HG03432 (cell line): ENCODE data around the gene FEM1A.
"Not testable (repeated sequence)": the region's sequence is repeated elsewhere in the genome, so short reads cannot be mapped to it uniquely, and the experiment has no call there.

Experiments used
- ATAC-seq: cut with Tn5 transposase; IDR thresholded peaks from one replicate; pipeline ENCODE4 v1.9.1; 2021; ENCODE audit warnings: mild to moderate bottlenecking, moderate library complexity; ENCODE audit not compliant: unreplicated experiment

FEM1A gene

DNA sequence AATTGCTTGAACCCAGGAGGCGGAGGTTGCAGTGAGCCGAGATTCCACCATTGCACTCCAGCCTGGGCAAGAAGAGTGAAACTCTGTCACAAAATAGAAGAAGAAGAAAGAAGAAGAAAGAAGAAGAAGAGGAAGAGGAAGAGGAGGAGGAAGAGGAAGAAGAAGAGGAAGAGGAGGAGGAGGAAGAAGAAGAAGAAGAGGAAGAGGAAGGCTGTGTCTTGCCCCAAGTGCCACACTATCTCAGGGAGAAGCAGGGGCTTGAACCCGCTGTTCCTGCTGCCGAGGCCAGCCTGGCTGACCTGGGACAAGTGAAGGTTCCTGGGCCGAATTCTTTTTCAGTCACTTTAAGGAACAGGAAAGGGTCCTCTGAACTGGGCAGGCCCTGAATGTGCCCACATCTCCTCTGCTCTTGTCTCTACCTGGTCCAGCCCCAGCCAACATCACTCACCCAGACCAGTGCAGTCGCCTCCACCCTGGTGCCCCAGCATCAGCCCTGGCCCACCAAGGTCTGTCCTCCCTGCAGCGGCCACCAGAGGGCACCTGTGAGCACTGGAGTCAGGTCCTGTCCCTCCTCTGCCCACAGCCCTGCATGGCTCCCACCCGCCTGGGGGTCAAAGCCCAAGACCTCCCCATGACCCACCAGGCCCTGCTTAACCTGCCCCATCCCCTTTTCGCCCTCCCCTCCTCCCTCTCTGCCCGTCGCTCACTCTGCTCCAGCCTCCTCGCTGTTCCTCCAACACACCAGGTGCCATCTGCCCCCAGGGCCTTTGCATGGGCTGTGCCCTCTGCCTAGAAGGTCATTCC lies 20.0 kb downstream of the FEM1A start:
- no peak for ATAC-seq

DNA sequence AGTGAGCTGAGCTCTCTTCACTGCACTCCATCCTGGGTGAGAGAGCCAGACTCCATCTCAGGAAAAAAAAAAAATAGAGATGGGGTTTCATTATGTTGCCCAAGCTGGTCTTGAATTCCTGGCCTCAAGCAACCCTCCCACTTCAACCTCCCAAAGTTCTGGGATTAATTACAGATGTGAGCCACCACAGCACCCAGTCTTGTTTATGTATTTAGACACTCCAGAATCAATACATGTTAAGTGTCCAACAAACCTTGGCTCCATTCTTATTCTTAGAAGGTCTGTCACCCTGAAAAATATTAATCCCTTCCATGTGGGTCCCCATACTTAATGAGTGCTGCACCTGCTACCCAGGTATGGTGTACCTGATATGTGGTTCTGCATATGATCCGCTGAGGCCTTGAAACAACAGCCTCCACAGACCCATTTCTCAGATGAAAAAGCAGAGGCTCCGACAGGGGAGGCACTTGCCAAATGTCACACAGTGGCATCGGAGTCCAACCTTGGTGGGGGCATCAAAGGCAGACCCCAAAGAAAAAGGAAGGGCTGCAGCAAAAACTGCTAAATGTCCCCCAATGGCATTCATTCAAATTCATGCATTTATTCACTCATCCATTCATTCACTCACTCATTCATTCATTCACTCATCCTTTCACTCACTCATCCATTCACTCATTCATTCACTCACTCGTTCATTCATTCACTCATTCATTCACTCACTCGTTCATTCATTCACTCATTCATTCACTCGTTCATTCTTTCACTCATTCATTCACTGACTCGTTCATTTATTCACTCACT lies 23.3 kb downstream of the FEM1A start:
- no peak for ATAC-seq

DNA sequence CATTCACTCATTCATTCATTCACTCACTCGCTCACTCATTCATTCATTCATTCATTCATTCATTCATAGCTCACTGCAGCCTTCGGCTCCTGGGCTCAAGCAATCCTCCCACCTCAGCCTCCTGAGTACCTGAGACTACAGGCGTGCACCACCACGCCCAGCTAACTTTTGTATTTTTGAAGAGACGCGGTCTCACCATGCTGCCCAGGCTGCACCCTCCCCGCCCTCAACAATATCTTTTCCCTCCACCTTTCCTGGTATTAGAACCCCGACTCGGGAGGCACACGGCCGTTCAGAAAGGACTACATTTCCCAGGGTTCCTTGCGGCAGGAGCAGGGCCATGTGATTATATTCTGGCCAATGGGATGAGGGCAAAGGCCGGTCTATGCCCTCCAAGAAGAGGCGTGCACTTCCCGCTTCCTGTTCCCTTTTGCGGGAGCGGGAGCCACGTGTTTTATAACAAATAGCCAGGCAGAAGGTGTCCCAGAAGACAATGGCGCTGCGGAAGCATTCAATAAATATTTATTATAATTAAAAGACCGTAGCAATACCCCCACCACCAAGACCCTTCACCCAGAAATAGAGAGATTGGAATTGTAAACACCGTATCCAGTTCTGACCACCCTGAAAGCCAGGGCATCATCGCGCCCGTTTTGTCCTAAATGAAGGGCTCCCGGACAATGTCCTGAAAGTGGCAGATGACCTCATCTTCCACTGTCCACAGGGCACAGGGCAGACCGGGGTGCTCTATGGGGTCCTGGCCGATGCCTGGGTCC lies 24.1 kb downstream of the FEM1A start:
- no peak for ATAC-seq

DNA sequence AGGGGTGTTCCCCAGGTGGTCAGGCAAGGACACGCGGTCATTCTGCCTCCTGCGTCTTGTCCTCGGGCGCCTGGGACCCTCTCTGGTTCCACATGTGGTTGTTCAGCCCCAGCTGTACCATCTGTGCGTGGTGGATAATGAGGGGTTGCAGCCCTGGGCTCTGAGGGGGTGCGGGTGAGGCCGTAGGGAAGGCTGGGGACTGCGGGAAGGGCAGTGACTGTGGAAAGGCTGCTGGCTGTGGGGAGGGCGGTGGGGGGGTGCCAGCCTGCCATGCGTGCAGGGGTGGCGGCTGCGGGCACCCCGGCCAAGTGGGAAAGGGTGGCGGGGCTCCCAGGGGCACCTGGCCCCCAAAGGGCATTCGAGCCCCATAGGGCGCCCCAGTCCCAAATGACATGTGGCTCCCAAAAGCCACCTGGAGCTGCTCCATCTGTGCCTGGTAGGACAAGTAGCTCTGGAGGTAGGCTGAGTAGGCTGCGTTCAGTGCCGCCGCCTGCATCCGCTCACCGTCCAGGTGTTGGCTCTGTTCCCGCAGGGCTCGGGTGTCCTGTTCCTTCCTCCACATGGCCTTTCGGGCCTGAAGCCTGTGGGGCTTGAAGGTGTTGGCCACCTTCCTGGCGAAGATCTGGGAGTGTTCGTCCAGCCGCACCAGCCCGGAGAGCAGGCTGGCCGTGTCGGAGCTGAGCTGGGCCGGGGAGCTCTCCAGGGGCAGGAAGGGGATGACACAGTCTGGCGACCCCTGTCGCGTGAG lies 24.8 kb downstream of the FEM1A start:
- ATAC-seq, result no peak

DNA sequence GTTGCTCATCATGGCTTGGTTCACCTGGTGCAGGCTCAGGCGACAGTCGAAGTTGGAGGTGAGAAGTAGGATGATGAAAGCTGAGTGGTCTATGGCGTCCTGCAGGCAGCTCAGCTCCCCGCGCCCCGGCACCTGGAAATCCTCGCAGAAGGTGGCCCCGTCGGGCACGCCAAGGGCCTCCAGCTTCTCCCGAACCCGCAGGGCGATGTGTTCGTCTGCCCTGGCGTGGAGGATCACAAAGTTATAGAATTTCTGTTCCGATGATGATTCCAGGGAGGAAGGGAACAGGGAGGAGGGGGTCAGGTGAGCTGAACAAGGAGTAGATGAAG lies 25.4 kb downstream of the FEM1A start:
- ATAC-seq, result no peak

DNA sequence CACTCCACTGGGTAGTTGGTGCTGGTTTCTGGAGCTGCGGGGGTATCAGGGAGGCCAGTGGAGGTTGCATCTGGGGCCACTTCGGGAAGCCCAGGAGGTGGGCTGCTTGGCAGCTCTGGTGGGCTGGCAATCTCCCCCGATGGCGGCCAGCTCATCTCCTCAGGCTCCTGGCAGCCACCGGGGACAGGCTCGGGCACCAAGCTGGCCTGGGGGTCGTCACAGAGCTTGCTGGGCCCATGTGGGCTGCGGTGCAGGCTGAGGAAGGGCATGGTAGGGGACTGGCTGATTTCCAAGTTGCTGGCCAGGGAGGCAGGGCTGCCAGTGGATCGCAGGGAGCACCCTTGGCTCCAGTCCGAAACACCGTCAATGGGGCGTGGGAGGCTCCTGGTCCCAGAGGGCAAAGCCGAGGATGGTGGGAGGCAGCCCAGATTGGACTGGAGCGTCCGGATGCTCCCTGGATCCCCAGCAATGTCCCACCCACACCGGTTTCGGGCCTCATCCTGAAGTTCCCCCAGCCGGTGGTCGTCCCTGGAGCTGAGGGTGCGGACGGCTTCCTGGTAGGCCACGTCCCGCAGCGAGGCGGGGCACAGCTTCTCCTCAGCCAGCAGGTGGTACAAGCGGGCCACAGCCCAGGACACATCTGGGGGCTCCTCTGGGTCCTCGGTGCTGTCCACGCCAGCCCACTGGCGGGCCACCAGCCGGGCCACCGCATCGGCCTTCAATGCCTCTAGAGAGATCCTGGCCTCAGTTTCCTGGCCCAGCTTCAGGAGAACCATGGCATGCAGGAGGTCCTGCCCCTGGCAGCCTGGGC lies 26.1 kb downstream of the FEM1A start:
- ATAC-seq, result no peak

DNA sequence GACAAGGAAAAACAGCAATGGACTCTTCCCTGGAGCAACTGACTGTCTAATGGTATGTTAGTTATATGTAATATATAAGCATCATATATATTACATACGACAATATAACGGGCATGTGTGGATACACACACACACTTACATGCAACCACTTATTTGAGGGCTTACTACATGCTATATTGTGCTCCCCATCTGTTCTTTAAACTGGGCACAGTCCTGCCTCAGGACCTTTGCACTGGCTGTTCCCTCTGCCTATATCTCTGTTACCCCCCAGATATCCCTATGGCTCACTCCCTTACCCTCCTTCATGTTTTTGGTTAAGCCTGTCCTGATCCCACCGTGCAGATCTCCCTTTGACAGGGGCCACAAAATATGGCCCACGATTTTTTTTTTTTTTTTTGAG lies 29.7 kb downstream of the FEM1A start:
- ATAC-seq, result no peak

DNA sequence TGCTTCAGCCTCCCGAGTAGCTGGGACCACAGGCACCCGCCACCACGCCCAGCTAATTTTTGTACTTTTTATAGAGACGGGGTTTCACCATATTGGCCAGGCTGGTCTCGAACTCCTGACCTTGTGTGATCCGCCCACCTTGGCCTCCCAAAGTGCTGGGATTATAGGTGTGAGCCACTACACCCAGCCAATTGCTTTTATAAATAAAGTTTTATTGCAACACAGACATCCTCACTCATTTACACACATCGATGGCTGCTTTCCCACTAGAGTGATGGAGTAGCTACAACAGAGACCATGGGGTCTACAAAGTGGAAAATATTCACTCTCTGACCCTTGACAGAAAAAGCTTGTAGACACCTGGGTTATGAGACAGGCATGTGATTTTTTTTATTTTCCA lies 30.8 kb downstream of the FEM1A start:
- ATAC-seq, result not testable (repeated sequence)

DNA sequence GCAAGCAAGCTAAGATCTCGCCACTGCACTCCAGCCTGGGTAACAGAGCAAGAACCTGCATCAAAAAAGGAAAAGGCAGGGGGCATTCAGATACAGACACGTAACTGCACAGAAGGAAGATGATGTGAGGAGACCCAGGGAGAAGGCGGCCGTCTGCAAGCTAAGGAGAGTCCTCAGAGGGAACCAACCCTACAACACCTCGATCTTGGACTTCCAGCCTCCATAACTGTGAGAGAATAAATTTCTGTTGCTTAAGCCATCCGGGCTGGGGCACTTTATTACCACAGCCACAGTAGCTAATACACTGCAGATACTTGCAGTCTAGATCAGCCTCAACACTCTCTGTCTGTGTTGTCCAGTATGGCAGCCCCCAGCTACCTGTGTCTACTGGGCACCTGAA lies 32.0 kb downstream of the FEM1A start:
- no peak for ATAC-seq

DNA sequence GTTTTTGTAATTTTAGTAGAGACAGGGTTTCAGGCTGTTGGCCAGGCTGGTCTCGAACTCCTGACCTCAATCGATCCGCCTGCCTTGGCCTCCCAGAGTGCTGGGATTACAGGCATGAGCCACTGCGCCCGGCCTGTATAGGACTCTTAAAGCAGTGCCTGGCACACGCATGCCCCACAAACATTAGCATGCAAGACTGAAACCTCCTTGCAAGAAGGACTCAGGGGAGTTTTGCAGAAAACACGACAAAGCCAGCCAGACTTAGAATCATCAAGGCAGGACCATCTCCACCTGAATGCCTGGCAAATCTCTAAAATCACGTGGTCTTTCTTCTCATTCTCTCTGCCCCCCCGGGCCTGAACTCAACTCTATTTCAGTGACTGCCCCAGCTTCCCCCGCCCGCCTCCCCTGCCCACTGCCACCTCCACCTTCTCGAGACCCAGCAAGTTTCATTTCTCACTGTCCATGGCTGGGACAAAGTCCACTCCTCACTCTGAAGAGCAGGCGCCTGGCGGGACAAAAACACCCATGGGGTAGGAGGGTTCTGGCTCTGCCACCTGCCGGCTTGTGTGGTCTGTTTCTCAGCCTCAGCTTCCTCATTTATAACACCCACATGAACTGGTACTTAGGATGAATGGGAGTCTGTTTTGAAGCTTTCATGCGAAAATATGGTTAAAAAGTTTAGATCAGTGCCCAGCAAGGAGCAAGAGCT lies 37.6 kb downstream of the FEM1A start:
- ATAC-seq, result no peak

DNA sequence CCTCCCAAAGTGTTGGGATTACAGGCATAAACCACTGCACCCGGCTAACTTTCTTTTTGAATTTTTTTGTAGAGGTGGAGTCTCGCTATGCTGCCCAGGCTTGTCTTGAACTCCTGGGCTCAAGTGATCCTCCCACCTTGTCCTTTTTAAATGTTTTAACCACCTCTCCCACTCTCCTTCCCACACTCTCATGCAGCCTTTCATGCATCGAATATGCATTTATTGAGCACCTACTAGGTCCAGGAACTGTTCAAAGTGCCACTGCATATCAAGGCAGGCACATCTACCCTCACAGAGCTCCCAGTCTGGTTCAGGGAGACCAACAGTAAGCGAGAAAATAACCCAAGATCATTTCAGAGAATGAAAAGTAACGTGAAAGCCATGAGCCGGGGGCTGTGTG lies 38.8 kb downstream of the FEM1A start:
- ATAC-seq, result no peak

DNA sequence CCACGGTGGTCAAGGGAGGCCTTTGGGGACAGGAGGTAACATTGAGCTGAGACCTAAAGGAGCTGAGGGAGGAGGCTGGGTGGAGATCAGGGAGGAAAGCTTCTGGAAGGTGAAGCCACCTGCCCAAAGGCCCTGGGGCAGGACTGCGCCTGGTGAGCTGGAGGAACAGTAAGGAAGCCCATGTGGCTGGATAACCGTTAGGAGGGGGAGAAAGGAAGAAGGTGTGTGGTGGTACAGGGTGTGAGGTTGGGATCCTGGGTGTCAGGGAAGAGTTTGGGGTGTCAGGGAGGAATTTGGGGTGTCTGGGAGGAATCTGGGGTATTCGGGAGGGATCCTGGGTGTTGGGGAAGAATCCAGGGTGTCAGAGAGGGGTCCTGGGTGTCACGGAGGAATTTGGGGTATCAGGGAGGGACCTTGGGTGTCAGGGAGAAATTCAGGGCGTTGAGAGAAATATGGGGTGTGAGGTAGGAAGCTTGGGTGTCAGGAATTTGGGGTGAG lies 39.3 kb downstream of the FEM1A start:
- no peak for ATAC-seq

DNA sequence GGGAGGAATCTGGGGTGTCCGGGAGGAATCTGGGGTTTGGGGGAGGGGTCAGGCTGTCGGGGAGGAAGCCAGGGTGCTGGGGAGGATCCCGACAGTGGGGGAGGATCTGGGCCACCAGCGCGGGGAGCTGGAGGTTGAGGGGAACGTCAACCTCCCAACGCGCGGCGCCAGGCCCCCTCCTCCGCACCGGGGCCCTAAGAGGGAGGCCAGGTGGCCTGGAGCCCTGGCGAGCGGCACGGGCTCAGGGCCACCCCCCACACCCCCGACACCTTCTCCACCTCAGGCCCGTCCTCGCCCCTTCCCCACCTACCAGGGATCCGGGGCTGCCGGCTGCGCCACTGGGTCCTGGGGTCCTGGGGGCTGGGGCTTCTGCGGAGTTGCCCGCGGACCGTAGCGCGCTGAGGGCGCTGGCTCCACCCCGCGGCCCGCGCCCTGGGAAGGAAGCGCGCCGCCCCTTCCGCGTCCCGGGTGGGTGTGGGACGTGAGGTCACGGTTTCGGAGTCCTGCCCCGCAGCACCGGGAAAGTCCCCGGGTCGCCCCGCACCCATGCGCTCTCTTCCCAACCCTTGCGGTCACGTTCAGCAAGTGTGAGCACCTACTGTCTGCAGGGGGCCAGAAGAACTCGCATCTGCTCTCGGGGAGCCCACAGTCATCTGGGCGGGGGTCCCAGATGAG lies 39.9 kb downstream of the FEM1A start, which contains the start of gene TICAM1:
Gene TICAM1, minus strand, starts transcription at position 409 of the 675 bp plus-strand sequence. CDS start 13,335 bp downstream, outside the sequence.
- peak; percentile 68 for ATAC-seq

DNA sequence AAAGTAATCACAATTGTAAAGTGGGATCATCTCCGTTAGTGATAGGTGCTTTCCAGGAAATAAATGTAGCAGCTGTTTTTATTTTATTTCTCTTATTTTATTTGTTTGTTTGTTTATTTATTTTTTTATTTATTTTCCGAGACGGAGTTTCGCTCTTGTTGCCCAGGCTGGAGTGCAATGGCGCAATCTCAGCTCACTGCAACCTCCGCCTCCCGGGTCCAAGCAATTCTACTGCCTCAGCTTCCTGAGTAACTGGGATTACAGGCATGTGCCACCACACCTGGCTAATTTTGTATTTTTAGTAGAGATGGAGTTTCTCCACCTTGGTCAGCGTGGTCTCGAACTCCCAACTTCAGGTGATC lies 40.4 kb downstream of the FEM1A start:
- ATAC-seq, result not testable (repeated sequence)

DNA sequence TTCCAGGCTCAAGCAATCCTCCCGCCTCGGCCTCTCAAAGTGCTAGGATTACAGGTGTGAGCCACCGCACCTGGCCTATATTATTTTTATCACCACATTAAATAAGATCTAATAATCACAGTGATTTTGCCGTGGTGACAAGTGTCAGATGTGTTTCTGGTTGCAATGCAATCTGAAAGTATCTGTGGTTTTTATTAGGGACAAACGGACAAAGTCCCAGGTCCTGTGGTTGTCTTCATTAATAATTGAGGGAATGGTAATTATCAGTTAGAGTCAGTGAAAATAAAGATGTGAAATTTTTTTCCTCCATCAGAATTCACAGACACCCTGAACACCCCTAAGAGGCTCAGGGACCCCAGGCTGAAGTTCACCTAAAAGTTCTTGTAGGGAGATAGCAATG lies 41.2 kb downstream of the FEM1A start:
- ATAC-seq, result no peak

DNA sequence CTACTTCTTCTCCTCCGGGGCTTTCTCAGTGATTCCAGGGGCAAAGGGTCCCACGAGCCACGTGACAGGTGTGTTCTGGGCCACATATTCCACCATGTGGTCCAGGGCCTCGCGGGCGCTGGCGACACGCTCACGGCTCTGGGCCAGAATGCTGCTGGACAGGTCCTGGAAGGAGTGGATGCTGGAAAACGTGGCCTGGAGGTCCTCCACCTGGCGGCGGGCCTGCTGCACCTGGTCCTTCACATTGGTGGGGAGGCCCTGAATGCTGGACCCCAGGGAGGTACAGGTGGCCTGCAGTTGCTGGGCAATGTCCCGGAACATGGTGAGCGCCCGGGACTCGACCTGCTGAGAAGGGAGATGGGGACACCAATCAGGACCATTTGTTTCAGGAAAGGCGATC lies 47.7 kb downstream of the FEM1A start:
- no peak for ATAC-seq

DNA sequence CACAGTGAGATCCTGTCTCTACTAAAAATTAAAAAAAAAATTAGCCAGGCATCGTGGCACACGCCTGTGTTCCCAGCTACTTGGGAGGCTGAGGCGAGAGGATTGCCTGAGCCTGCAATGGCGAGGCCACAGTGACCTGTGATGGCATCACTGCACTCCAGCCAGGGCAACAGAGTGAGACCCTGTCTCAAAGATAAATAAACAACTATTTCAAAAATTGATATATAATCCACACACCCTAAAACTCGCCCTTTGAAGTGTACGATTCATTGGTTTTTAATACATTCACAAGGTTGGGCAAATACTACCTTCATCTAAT lies 52.1 kb downstream of the FEM1A start:
- ATAC-seq, result no peak

DNA sequence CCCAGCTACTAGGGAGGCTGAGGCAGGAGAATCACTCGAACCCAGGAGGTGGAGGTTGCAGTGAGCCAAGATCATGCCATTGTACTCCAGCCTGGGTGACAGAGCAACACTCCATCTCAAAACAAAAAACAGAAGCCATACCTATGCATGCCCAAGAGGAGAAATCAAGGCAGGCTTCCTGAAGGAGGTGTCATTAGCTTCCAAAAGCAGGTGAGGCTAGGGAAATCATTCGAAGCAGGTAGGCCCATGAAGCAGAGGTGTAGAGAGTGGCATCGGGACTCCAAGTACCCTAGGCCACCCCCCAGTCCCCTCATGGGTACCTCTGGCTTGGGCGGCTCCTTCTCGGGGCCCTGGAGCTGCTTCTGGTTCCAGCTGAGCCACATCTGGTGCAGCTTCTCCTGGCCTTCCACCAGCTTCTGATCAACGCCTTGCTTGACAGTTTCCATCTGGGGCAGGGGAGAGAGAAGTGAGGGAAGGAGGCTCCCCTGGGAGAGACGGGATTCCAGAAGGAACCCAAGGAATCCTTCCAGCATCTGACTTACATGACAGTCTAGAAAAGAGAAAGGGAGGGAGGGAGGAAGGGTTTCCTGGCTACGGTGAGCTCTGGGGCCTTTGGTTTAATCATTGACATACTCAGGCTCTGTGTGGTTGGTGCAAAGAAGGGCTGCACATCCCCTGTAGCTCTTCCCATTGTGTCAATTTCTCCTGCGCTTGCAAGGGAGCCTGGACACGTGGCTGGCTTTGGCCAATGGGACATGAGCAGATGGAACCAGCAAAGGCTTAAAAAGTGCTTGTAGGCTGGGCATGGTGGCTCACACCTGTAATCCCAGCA lies 53.0 kb downstream of the FEM1A start:
- no peak for ATAC-seq
